Measurements from ENCODE around the gene ZNRF2.
A peak's percentile ranks its signal among the peaks of the same experiment; 100 is the strongest.
"Not testable (repeated sequence)": the region's sequence is repeated elsewhere in the genome, so short reads cannot be mapped to it uniquely, and the experiment has no call there.

The ZNRF2 gene

DNA sequence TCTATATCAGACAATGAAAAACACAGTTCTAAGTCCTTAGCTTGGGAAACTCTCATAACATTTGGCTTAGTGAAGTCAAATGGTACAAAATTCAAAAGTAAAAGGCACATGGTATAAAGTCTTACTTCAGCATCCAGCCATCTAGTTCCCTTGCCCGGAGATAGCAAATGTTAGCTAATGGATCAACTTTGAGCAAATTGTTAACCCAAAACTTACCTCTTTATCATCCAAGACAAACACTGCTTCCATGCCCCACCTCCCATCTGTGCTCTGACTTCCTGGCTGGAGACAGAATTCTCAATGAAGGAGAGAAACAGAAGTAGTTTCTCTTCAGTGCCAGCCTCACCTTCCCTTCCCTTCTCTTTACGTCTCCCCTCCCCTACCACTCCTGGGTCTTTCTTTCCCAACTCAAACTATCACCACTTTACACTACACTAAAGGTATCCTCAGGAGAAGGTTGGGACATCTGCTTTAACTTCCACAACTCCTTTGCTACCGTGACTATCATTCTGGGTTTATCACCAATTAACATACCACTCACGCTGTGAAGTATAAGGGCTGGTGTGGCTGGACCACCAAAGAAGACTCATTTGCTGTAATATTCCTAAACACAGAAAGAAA lies 21.2 kb upstream of the ZNRF2 start:
- no peak for DNase-seq

DNA sequence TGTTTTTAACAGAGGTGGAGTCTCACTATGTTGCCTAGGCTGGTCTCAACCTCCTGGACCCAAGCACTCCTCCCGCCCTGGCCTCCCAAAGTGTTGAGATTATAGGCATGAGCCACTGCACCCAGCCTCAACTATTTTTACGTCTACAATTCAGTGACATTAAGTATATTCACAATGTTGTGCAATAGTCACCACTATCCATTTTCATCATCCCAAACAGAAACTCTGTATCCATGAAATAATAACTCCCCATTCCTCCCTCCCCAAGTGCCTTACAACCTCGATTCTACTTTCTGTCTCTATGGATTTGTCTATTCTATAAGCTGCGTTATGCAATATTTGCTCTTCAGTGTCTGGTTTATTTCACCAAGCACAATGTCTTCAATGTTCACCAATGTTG lies 20.3 kb upstream of the ZNRF2 start:
- DNase-seq, result no peak

DNA sequence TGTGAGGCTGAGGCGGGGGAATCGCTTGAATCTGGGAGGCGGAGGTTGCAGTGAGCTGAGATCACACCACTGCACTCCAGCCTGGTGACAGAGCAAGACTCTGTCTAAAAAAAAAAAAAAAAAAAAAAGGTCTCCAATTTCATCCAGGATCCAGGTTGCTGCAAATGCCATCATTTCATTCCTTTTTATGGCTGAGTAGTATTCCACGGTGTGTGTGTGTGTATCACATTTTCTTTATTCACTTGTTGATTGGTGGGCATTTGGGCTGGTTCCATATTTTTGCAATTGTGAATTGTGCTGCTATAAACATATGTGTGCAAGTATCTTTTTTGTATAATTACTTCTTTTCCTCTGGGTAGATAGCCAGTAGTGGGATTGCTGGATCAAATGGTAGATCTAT lies 19.2 kb upstream of the ZNRF2 start:
- not testable (repeated sequence) for DNase-seq

DNA sequence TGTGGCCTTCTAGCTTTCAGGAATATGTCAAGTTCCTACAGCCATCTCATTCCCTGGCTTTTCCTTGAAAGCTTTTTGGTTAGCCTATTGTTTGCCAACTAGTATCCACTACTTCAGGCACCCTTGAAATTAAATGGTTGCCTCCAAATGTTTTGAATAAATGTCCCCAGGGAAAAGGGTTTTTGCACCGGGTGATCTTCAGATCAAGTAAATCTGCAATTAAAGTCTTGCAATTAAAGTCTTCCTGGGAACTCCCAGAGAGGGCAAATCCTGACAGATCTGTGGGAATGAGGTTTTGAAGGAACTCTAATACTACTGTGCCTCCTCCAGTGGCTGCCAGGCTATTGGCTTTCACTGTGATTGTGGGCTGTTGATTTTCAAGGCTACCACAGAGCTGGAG lies 17.7 kb upstream of the ZNRF2 start:
- DNase-seq, result no peak

GRCh38 chr7:30268586-30268985 lies 15.8 kb upstream of the ZNRF2 start:
- no peak for DNase-seq

DNA sequence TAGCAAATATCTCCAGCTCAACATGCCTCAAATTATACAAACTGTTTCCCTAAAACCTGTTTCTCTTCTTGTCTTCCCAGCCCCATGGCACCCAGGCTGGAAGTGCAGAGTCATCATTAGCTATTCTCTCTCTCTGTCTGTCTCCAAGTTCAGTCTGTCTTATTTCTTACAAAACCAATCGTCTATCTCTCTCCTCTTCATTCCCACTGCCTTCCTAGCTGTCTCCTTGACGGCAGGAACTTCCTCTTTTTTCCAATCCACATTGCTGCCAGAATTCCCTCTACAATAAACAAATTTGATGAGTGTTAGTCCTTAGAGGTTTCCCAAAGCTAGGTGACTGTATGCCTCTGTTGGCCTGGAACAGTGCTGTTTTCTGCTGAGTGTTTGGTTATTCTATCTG lies 14.9 kb upstream of the ZNRF2 start:
- DNase-seq, result no peak

- DNase-seq, result no peak
Measured at GRCh38 chr7:30270921-30271320, 13.5 kb upstream of the ZNRF2 start.

GRCh38 chr7:30272126-30272525 lies 12.3 kb upstream of the ZNRF2 start:
- no peak for DNase-seq

- no peak for DNase-seq
Measured at GRCh38 chr7:30273552-30273951, 10.8 kb upstream of the ZNRF2 start.

- DNase-seq, result no peak
Measured at GRCh38 chr7:30274641-30275040, 9.8 kb upstream of the ZNRF2 start.

DNA sequence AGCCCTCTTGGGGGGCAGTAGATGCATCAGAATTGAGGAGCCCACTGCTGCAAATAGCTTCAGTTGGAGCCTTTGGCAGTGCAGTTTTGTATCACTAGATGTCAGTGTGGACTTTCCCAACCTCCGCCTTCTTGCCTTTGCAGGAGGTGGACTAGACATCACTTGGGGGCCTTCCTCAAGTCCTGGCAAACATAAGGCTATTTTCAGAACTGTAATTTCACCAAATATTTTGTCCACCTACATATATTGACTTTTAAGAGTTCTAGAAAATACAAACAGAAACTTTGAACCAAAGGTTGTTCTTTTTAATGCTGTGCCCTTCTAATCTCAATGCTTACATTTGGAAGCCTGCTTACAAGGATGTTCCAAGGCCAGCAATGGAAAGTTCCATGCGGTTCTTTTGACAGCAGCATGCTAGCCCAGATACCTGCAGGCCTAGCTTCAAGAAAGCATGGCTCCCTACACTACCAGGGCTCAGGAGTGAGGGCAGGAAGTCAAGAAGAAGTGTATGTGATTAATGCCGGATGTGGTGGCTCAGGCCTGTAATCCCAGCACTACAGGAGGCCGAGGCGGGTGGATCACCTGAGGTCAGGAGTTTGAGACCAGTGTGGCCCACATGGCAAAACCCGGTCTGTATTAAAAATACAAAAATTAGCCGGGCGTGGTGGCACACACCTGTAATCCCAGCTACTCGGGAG lies 8.0 kb upstream of the ZNRF2 start:
- DNase-seq, result no peak

DNA sequence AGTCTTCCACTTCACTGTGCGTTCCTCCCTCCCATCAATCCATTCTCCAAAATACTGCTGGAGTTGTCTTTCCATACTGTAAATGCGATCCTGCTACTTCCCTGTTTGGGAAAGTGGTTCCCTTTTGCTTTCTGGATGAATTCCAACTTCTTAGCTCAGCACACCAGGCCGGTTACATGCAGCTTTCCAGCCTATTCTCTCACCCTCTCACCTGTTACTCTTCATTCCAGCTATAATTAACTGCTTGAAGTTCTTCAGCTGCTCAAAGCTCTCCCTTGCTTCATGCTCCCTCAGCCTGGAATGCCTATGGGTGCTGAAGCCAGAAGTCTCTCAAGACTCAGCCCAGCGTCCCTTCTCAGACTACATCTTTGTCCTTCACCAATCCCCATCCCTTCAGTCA lies 6.0 kb upstream of the ZNRF2 start:
- DNase-seq, result no peak

GRCh38 chr7:30278849-30279652 lies 5.3 kb upstream of the ZNRF2 start:
- no peak for DNase-seq

- DNase-seq, result no peak
Measured at GRCh38 chr7:30279653-30279904, 4.8 kb upstream of the ZNRF2 start.

DNA sequence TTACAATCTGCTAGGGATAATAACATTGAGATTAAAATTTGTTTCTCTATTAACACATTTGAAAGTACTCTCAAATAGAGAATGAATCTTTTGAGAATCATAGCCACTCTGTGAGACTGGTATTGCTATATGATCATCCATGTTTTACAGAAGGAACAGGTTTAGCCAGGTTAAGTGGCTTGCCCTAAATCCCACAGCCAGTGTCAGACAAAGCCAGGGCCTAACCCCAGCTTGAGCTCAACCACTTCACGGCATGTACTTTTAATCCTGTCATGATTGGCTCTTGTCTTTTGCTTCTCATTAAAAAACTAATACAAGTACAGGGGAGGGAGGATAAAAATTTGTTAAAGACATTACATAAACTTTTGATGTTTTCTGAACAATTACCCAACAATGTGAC lies 3.8 kb upstream of the ZNRF2 start:
- DNase-seq, result no peak

DNA sequence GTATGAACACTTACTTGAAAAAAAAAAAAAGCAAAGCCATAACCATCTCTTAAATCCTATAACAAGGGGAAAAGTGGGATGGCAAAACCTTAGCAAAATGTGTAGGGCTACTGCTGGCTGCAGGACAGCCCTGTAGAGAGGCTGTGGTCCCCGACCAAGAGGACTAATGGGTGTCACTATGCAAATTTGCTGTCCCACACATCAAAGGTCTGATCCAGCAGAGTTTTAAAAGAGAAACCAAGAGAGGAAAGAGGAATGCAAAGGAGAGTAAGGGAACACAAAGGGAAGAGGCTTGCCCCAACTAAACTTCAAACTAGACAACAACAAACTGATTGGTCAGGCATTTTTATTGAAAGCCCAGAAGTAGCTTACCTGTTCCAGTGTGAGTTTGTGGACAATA lies 3.1 kb upstream of the ZNRF2 start:
- DNase-seq, result no peak

- DNase-seq, result no peak
Measured at GRCh38 chr7:30281791-30282190, 2.6 kb upstream of the ZNRF2 start.

DNA sequence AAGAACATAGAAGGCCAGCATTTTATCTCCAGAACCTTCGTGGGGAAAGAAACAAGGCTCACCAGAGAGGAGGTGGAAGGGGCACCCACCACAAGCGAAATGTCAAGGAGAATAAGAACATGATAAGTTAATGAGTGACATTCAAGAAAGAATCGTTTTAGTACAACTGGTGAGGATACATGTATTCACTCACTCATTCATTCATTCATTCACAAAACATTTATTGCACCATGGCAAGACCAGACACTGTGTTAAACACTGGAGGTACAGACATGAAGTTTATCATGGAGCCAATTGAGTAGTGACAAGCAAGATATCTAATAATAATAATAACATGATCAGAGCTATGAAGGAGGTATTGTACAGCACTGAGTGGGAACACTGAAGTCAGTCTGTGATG lies 1.7 kb upstream of the ZNRF2 start:
- DNase-seq, result no peak

DNA sequence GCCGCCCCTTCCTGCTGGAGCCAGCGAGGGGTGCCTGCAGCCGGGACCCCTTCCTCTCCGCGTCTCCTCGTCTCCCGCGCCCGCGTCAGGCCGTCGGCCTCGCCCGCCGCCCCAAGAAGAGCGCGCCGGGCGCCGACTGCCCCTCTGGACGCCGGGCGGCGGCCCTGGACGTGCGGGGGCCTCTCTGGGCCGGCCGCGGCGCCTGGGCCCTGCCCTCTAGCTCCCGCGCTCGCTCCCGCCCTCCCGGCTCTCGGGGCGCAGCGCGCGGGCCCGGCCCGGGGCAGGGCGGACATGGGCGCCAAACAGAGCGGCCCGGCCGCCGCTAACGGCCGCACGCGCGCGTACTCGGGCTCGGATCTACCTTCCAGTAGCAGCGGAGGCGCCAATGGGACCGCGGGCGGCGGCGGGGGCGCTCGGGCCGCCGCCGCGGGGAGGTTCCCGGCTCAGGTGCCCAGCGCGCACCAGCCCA lies 704 bp downstream of the ZNRF2 start:
- peak; percentile 26 for DNase-seq

DNA sequence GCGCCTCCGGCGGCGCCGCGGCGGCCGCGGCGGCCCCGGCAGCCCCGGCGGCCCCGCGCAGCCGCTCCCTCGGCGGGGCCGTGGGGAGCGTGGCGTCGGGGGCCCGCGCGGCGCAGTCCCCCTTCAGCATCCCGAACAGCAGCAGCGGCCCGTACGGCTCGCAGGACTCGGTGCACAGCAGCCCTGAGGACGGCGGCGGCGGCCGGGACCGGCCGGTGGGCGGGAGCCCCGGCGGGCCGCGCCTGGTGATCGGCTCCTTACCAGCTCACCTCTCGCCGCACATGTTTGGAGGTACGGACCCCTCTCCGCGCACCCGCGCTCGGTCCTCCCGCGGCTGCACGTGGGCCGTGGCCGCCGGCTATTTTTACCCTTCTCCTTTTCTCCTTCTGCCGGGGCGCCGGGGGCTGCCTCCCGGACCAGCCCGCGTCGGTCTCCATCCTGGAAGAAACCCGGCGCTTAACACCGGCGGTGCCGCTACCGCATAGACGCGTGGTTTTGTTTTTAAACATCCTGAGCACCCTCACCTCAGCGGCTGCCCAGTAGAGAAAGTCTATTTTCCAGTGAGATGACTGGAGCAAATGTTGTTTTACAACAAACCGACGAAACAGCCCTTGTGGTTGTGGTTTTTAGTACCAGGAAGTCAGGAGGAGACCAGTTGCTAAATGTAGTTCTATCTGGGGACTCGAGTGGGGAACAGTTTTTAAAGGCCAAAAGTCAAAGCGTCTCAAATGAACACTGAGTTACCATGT lies 1.3 kb downstream of the ZNRF2 start:
- DNase-seq, result peak; percentile 35

GRCh38 chr7:30286749-30287148 lies 2.4 kb downstream of the ZNRF2 start:
- no peak for DNase-seq

DNA sequence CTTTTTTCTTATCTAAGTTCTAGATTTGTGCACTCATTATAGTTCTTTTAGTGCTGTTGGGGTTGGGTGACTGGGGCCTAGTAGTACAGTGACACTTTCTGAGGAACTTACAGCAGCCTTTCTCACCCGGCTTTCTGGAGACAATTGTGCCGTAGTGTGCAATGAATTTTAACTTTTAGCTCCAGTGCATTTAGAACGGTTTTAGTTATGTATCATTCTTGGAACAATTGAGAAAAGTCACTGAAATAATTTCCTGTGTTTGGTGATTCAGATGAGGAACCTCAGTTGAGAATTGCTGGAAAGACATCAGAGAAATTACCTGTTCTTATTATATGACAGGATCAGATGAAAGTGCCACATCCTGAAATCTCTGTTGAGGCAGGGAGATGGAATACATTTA lies 3.2 kb downstream of the ZNRF2 start:
- DNase-seq, result not testable (repeated sequence)

DNA sequence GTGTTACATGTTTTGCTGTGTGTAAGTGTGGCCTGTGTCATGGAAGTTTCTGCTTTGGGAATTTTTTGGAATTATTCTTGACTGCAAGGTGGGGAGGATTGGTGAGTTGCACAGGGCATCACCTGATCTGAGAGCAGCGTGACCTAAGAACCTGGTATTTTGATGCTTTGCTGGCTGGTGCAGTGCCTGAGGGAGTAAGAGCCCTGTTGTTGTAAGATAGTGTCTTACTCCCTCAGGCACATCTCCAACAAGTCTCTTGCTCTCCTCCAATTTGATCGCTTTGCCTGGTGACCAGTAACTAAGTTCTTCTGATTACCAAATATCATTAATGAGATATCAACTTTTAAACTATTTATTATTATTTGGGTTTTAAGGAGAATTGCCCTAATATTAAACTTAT lies 5.2 kb downstream of the ZNRF2 start:
- not testable (repeated sequence) for DNase-seq

DNA sequence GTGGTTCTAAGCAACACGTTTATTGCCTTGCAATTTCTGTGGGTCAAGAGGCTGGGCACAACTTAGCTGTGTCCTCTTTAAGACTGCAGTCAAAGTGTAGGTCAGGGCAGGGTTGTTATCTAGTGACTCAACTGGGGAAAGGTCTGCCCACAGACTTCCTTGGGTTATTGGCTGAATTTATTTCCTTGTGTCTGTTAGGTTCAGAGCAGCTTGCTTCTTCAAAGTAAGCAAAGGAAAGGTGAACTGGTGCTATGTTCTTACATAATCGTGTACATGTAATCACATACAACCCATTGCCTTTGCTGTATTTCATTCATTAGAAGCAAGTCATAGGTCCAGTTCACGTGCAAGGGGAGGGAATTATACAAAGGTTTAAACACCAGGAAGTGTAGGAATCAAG lies 5.9 kb downstream of the ZNRF2 start:
- peak; percentile 22 for DNase-seq

Data from kidney glomerular epithelial cell (primary cell).